SKM-1 (cell line): Measurements from ENCODE around the gene ACP2.

ENCODE experiments used
- DNase-seq: peaks from one replicate; lab custom pipeline; 2025; ENCODE audit not compliant: unreplicated experiment; lab: John Stamatoyannopoulos, UW

The ACP2 gene, protein sequence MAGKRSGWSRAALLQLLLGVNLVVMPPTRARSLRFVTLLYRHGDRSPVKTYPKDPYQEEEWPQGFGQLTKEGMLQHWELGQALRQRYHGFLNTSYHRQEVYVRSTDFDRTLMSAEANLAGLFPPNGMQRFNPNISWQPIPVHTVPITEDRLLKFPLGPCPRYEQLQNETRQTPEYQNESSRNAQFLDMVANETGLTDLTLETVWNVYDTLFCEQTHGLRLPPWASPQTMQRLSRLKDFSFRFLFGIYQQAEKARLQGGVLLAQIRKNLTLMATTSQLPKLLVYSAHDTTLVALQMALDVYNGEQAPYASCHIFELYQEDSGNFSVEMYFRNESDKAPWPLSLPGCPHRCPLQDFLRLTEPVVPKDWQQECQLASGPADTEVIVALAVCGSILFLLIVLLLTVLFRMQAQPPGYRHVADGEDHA

DNA sequence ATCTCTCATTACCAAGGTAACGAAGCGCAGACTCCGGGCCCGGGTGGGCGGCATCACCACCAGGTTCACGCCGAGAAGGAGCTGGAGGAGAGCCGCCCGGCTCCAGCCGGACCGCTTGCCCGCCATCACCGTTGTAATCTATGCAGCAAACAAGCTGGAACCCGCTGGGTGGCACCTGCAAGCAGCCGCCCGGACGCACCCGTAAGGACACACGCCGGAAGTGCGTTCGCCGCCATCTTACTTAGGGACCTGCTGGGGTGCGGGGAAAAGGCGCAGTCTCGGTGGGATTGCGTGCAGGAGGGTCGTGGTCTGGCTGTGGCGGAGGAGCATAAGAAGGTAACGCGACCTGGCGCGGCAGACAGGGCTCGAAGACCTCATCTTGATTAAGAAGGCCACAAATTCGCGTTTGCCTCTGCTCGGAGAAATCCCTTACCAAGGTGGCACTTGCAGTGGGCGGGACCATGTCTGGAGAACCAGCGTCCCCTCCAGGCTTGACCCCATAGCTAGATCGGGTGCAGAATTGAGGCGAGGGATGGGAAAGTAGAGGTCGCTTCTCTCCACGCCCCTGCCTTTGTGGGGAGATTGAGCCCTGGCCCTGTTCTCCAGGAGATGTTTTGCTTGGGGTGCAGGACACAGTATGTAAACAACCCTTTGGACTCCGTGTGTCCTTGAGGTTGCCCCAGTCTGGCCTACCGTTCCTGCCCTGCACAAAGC is at the start of gene ACP2:
Gene ACP2, minus strand, starts transcription at position 151 of the 714 bp plus-strand sequence. Its CDS starts 25 bp downstream, at position 126.
- peak; percentile 68 for DNase-seq

DNA sequence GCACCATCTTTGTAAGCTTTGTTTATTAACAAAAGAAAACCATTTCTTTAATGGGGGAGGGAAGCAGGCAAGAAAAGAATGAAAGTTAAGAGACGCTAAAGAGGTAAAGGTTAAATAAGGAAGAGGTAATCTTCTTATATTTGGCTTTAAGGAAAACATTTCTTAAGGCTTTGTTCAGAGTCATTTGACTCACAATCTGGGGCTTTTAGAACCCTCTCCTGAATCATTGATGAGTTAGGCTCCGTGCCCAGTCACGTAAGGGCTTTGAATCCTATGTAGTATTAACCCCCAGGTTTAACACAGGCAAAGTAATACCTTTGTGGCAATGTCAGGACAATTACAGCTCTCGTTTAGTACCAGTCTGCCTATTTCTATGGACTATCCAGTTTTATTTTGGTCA is 47.4 kb upstream of the ACP2 start:
- DNase-seq = no peak

DNA sequence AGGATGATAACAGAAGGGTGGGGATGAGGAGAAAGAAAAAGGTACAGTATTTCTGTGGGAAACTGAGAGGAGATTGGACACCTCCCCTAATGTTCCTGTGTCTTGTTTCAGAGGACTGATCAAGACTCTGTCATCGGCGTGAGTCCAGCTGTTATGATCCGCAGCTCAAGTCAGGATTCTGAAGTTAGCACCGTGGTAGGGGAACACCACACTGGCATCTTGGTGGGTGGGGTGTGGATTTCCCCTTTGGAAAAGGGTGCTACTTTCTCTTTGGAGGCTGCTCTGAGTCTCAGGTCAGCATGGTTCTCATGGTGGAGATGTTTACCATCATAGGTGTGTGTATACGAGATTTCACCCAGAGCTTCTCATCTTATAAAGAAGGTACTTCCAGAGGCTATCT is 46.8 kb upstream of the ACP2 start:
- DNase-seq = no peak

DNA sequence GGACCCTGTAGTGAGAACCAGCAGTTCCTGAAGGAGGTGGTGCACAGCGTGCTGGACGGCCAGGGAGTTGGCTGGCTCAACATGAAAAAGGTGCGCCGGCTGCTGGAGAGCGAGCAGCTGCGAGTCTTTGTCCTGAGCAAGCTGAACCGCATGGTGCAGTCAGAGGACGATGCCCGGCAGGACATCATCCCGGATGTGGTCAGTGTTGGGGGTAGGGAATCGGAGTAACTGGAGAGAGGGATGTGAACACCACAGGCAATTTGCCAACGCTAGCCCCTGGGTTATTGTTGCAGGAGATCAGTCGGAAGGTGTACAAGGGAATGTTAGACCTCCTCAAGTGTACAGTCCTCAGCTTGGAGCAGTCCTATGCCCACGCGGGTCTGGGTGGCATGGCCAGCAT is 41.2 kb upstream of the ACP2 start:
- no peak for DNase-seq

DNA sequence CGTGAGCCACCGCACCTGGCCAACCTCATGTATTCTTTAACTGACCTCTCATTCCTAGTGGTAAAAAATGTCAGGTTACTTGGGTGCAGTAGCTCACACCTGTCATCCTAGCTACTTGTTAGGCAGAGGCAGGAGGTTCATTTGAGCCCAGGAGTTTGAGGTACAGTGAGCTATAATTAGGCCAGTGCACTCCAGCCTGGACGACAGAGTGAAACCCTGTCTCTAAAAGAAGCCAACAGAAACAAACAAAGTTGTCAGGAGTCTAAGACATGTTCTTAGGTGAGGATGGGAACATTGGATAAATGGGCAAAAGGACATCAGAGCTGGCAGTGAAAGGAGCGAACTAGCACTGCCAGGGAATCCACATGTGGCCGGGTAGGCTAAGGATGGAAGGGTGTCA is 39.5 kb upstream of the ACP2 start:
- DNase-seq = no peak

DNA sequence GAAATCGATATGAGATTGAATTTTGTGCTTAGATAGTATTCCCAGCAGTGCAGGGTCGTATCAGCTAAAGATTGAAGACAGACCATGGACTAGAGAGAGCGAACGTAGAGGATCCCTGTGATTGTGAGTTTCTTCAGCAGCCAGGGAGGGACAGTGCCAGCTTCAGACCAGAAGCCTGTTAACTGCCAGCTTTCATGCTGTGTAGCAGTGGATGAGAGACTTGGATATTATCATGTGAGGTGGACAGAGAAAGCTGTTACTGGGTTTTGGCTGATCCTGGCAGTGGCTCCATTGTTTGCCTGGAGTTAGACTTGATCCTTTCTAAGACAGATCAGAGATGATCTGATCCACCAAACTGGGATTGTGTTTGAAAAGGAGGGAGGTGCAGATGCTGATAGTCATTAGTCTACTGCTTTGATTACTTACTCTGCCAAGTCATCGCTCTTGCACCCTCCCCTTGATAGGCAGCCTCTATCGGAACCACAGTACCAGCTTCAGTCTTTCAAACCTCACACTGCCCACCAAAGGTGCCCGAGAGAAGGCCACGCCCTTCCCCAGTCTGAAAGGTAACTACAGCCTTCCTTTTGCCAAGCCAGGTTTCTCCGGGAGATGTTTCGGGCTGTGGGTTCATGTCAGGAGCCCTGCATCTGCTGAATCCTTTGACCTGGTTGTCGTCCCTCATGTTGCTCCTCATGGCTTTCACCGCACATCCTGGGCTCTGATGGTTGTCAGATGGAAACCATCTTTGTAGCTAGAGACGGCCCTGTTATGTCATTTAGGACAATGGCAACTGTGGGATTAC is 37.6 kb upstream of the ACP2 start:
- DNase-seq = no peak

DNA sequence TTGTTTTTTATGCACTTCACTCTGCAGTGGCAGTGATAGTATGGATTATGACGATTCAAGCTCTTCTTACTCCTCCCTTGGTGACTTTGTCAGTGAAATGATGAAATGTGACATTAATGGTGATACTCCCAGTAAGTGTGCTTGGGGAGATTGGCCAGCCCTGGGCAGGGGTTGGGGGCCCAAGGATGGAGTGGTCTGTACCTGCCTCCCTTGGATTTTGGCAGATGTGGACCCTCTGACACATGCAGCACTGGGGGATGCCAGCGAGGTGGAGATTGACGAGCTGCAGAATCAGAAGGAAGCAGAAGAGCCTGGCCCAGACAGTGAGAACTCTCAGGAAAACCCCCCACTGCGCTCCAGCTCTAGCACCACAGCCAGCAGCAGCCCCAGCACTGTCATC is 35.5 kb upstream of the ACP2 start:
- no peak for DNase-seq

DNA sequence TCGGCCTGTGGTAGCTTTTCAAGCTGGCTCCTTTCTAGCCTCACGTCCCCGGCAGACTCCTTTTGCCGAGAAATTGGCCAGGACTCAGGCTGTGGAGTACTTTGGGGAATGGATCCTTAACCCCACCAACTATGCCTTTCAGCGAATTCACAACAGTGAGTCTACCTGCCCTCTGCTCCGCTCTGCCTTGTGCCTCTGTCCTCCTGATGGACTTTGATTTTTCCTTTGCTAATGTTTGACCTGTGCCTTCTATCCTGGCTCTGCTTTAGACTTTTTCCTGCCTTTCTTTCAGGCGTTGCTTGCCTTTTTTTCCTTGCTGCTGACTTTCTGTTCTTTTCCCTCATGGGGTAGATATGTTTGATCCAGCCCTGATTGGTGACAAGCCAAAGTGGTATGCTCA is 33.8 kb upstream of the ACP2 start:
- DNase-seq = no peak

DNA sequence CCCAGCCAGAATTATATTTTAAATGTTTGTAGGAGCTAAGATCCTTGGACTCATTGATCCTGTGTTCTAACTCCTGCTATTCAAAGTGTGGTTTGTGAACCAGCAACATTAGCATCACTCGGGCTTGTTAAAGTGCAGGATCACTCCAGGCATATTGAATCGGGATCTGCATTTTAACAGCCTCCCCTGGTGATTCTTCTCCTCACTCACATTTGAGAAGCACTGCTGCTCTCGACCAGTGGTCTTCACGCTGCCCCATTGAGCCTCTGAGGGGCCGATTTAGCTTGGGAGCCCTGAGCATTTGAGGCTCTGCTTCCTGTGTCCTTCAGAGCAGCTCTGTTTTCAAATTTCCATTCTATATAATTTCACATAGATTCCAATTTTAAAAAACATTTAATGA is 32.2 kb upstream of the ACP2 start:
- DNase-seq = no peak

DNA sequence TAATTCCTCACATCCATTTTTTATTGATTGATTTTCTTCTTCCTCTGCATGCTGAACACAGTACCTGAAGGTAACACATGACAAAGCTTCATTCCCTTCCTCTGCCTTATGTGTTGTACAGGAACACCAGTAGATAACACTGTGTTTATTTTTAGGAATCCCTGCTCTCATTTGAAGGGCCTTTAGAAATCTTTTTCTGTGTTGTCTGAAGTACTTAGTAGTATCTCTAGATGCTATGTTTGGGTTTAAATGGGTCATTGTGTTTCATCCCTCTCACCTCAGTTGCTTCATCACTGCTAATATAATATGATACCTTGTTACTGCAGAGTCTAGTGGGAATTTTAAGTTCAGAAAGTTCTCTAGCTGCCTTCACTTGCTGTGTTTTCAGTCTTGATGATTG is 31.5 kb upstream of the ACP2 start:
- DNase-seq = no peak

DNA sequence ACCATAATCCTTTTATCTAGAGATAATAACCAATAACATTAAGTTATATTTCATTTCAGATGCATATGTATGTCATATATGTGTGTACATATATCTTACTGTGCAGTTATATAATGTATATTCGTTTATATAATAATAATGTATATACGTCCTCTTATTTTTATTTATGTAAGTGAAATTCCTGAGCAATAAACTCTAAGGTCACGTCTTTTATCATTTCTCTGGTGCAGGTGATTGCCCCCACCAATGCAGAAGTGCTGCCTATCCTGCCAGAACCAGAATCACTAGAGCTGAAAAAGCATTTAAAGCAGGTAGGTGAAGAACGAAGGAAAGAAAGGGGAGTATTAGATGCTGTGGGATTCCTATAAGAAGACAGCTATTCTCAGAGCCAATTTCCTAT is 30.2 kb upstream of the ACP2 start:
- no peak for DNase-seq

DNA sequence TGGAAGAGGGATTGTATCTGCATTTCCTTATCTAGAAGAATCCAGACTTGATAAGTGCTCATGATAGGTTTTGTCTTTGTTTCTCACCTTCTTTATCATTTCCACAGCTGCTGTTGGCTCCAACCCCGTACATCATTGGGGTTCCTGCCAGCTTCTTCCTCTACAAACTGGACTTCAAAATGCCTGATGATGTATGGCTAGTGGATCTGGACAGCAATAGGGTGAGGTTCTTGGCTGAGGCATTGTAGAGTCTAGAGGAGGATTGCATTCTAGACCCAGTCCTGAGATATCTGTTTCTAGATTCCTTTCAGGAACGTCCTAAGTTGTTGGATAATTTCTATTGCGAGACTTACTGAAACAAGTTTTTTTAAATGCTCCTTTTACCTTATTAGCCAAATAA is 29.4 kb upstream of the ACP2 start:
- no peak for DNase-seq

DNA sequence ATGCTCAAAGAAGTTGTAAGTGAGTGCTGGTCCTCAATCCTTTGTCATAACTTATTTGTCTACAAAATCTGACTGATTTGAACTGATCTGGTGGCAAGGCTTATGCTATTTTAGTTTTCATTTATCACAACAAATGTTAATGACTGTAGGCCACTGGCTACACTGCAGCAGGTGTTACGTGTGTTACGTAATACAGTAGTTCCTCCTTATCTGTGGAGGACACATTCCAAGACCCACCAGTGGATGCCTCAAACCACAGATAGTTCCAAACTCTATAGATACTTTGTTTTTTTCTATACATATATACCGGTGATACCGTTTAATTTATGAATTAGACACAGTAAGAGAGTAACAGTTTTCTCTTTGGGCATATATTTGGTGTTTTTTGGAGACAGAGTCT is 28.3 kb upstream of the ACP2 start:
- no peak for DNase-seq

DNA sequence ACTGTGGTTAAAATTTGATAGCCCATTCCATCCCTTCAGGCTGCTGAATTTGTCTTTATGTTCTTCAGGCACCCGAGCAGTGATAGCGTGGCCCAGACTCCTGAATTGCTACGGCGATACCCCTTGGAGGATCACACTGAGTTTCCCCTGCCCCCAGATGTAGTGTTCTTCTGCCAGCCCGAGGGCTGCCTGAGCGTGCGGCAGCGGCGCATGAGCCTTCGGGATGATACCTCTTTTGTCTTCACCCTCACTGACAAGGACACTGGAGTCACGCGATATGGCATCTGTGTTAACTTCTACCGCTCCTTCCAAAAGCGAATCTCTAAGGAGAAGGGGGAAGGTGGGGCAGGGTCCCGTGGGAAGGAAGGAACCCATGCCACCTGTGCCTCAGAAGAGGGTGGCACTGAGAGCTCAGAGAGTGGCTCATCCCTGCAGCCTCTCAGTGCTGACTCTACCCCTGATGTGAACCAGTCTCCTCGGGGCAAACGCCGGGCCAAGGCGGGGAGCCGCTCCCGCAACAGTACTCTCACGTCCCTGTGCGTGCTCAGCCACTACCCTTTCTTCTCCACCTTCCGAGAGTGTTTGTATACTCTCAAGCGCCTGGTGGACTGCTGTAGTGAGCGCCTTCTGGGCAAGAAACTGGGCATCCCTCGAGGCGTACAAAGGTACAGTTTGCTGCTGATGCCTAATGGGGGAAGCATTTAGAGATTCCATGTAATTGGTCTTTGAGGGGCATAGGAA is 26.1 kb upstream of the ACP2 start:
- no peak for DNase-seq

DNA sequence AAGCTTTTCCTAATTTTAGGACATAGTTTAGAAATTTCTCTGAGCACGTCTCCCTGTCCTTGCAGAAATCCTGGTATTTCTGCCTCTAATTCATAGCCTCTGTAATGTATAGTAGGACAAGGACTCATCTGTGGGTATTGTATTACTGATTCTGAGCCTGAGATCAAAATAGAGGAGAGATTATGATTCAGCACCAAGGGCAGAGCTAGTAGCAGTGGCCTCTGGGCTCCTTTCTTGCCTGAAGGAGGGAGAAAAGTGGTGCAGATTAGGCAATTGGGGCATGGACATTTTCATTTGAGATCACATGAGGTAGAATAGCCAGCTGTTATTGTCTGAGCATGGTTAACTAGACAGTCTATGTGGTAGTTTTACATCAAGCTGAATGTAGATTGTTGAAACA is 24.1 kb upstream of the ACP2 start:
- DNase-seq = no peak

DNA sequence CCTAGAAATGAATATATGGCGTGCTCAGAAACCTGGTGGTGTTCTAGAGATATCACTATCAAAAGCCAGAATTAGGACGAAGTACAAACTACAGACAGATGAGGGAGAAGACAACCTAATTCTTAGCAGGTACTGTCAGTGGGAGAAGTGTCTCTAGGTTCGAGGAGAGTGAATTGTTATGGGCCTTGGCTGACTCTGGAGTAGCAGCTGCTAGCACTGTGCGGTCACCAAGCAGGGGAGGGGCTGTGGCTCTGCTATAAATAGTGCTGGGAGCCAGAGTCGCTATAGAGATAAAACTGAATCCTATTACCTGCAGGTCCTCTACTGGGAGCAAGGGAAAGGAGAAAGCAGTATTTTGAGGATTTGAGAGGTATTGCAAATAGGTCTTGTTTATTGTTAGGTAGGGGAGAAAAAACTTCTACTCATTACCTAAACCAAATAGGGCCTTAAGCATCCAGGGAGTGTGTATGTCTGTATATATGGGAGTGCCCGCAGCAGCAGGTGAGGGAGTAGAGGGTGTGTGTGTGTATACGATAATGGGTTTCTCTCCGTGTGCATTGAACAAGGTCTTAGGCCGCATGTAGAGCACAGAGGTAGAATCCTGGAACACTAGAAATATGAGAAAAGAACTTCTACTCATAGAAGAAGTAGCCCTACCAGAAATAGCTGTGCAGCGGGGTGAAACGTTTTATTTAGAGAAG is 23.5 kb upstream of the ACP2 start:
- DNase-seq = no peak

DNA sequence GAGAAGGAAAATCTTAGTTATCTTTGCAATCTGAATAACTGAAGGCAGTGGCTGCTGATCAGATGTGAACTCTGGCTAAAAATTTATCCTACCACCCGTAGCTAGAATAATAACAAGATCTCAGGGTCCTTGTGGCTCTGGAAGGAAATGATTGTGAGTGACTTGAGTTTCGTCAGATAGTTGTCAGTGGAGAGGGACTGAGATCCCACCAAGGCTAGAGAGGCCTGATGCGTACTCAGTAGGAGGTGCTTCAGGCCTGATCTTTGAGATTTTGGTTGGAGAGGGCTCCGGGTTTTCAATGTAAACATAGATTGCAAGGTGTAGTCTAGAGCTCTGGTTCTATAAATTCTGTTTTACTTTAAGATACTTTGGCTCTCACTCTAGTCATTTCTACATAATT is 22.7 kb upstream of the ACP2 start:
- no peak for DNase-seq

DNA sequence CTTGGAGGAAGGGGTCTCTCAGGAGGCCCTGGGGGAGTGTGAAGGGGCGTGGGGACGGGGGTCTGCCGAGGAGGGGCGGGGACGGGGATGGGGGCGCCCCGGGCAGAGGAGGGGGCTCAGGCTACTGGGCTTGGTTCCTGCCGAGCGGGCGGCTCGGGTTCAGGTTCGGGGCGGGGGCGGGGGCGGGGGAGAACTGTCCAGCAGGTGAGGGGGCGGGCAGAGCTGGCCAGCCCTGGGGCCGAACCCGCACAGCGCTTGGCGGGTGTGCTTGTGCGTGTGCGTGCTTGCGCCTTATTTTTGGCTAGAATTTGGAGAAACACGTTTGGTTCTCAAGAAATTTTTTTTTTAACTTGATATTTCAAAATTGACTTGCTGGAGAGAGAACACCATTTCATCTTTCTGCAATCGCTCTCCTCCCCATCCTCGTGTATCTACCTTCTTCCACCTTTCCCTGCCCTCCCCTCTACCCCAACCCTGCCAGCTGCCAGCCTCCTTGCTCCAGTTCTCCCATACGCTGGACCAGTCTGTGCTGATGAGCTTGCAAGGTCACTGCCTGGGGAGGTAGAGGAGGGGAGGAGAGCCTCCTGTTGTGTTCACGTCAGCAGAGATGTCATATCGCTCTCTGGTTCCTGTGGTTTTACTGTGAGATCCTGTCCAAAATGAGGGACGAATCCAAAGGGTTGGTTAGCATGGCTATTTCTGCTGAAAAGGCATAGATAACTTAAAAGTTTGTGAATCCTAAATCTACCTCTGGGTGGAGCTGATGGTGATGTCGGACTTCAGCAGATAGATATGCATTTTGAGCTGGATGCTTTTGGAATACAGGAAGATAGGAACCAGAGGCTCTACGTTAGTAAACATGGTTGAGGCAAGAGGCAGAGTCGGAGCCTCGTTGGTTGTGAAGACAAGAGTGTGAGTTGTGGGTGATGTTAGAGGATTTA is 22.0 kb upstream of the ACP2 start:
- DNase-seq = no peak

DNA sequence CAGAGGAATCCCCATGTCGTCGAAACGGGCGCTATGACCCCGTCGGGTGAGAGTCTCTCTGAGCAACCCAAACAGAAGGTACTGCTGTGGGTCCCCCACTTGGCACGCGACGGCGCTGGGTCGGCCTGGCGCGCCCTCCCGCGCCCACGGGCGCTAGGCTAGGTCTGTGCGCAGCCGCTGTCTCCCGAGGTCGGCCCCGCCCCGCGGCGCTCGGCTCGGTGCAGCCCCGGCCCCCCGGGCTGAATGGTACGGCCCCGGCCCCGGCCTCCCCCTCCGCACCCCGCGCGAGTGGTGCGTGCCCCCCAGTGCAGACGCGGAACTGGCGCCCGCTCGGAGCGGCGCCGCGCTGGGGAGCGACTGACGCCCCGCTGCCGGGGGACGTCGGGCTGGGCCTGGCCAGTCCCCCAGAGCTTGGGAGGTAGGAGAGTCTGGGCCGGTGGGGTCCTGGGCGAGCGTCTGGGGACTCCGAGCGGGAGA is 21.3 kb upstream of the ACP2 start, which contains the start of gene MADD:
Gene MADD, plus strand, starts transcription at position 305 of the 477 bp plus-strand sequence.
- DNase-seq = peak; percentile 56
